Neural cell (in vitro differentiated cells): ENCODE measurements around the gene TMEM185B.

Source experiments
- EP300 ChIP-seq: fragments of 450-650 bp; conservative IDR thresholded peaks from 2 replicates; pipeline ENCODE4 v1.6.1; 2014; ENCODE audit warnings: antibody characterized with exemption, mild to moderate bottlenecking, moderate library complexity; ENCODE audit not compliant: poor library complexity, severe bottlenecking
- EZH2 ChIP-seq: fragments of 200-600, 300-800 bp; shearing (Covaris generic), sonication (generic); IDR thresholded peaks from 2 replicates; pipeline ENCODE4 v1.6.1; 2014; ENCODE audit warnings: antibody characterized with exemption, low read length, borderline replicate concordance, mild to moderate bottlenecking; ENCODE audit not compliant: insufficient read depth, poor library complexity, severe bottlenecking
- MXI1 ChIP-seq: fragments of 450-650 bp; conservative IDR thresholded peaks from 2 replicates; pipeline ENCODE4 v1.6.1; 2014; ENCODE audit warnings: antibody characterized with exemption, mild to moderate bottlenecking; ENCODE audit not compliant: poor library complexity, severe bottlenecking
- POLR2AphosphoS5 ChIP-seq: IDR thresholded peaks from 2 replicates; pipeline ENCODE4 v1.6.1; 2012
- RAD21 ChIP-seq: fragments of 450-650 bp; conservative IDR thresholded peaks from 2 replicates; pipeline ENCODE4 v1.6.1; 2014; ENCODE audit warnings: antibody characterized with exemption, mild to moderate bottlenecking, moderate library complexity
- SMC3 ChIP-seq: fragments of 450-650 bp; conservative IDR thresholded peaks from 2 replicates; pipeline ENCODE4 v1.6.1; 2014; ENCODE audit warnings: antibody characterized with exemption, mild to moderate bottlenecking, moderate library complexity; ENCODE audit not compliant: poor library complexity
- TAF1 ChIP-seq: IDR thresholded peaks from 2 replicates; pipeline ENCODE4 v1.6.1; 2012; ENCODE audit warnings: low read depth
- TF ChIP-seq, protein P1 (sequence below): fragments of 450-650 bp; IDR thresholded peaks from 2 replicates; pipeline ENCODE4 v1.5.1; 2014; ENCODE audit warnings: antibody characterized with exemption, mild to moderate bottlenecking, moderate library complexity; ENCODE audit not compliant: poor library complexity, severe bottlenecking
- TF ChIP-seq, protein P2 (sequence below): IDR thresholded peaks from 2 replicates; pipeline ENCODE4 v1.6.1; 2012; ENCODE audit warnings: borderline replicate concordance

DNA sequence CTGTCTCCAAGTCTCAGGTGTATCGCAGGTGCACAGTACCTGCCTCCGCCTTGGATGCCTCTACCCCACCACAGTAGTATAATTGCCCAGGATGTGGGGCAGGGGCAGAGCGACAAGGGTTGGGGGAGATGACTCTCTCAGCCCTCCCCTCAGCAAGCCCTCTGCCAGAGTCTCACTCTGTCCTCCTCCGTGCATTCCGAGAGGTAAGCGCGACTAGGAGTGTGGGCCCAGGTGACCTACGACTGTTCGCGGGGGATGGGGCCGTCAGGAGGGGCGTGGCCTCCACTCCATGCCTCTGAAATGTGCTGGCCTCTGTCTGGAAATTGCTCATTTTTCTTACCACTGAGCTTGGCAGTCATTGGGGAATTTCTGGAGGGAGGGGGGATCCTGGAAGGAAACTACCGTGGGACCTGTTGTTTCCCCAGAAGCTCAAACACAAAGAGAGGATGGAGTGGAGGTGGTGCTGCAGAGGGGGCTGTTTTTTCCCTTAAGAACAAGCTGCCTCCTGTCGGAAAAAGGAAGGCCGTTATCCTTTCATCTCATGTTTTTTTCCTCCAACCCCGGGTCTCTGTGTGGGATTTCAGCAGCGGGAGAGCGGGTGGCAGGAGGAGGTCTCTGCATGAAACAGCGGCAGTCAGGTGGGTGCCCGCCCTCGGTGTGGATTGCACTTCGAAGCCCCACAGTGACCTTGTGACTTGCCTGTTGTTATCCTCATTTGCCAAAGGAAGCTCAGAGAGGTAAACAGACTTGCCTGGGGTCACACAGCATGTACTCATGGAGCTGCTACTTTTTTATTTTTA, 16.5 kb upstream of the TMEM185B start:
- TF ChIP-seq, protein P1, sequence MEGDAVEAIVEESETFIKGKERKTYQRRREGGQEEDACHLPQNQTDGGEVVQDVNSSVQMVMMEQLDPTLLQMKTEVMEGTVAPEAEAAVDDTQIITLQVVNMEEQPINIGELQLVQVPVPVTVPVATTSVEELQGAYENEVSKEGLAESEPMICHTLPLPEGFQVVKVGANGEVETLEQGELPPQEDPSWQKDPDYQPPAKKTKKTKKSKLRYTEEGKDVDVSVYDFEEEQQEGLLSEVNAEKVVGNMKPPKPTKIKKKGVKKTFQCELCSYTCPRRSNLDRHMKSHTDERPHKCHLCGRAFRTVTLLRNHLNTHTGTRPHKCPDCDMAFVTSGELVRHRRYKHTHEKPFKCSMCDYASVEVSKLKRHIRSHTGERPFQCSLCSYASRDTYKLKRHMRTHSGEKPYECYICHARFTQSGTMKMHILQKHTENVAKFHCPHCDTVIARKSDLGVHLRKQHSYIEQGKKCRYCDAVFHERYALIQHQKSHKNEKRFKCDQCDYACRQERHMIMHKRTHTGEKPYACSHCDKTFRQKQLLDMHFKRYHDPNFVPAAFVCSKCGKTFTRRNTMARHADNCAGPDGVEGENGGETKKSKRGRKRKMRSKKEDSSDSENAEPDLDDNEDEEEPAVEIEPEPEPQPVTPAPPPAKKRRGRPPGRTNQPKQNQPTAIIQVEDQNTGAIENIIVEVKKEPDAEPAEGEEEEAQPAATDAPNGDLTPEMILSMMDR, result no peak
- TF ChIP-seq POLR2AphosphoS5, result no peak
- no peak for TF ChIP-seq EP300
- no peak for TF ChIP-seq EZH2
- no peak for TF ChIP-seq RAD21
- no peak for TF ChIP-seq SMC3
- TF ChIP-seq MXI1, result no peak
- no peak for TF ChIP-seq TAF1
- TF ChIP-seq, protein P2, sequence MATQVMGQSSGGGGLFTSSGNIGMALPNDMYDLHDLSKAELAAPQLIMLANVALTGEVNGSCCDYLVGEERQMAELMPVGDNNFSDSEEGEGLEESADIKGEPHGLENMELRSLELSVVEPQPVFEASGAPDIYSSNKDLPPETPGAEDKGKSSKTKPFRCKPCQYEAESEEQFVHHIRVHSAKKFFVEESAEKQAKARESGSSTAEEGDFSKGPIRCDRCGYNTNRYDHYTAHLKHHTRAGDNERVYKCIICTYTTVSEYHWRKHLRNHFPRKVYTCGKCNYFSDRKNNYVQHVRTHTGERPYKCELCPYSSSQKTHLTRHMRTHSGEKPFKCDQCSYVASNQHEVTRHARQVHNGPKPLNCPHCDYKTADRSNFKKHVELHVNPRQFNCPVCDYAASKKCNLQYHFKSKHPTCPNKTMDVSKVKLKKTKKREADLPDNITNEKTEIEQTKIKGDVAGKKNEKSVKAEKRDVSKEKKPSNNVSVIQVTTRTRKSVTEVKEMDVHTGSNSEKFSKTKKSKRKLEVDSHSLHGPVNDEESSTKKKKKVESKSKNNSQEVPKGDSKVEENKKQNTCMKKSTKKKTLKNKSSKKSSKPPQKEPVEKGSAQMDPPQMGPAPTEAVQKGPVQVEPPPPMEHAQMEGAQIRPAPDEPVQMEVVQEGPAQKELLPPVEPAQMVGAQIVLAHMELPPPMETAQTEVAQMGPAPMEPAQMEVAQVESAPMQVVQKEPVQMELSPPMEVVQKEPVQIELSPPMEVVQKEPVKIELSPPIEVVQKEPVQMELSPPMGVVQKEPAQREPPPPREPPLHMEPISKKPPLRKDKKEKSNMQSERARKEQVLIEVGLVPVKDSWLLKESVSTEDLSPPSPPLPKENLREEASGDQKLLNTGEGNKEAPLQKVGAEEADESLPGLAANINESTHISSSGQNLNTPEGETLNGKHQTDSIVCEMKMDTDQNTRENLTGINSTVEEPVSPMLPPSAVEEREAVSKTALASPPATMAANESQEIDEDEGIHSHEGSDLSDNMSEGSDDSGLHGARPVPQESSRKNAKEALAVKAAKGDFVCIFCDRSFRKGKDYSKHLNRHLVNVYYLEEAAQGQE, result no peak
